ENCODE measurements around the gene SPIC. TPM values are rescaled to one million over a fixed set of nuclear protein-coding genes. Genes with fewer than 3 reads are reported as not detected.
A peak's percentile ranks its signal among the peaks of the same experiment; 100 is the strongest.

The SPIC gene
- total RNA-seq, 6 donors from 2014 or later = 0.20 TPM; not detected in 5

GRCh38 chr12:101501410-101501995 is 26.4 kb downstream of the SPIC start:
- TF ChIP-seq, protein P1, sequence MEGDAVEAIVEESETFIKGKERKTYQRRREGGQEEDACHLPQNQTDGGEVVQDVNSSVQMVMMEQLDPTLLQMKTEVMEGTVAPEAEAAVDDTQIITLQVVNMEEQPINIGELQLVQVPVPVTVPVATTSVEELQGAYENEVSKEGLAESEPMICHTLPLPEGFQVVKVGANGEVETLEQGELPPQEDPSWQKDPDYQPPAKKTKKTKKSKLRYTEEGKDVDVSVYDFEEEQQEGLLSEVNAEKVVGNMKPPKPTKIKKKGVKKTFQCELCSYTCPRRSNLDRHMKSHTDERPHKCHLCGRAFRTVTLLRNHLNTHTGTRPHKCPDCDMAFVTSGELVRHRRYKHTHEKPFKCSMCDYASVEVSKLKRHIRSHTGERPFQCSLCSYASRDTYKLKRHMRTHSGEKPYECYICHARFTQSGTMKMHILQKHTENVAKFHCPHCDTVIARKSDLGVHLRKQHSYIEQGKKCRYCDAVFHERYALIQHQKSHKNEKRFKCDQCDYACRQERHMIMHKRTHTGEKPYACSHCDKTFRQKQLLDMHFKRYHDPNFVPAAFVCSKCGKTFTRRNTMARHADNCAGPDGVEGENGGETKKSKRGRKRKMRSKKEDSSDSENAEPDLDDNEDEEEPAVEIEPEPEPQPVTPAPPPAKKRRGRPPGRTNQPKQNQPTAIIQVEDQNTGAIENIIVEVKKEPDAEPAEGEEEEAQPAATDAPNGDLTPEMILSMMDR (IDR thresholded peaks at IDR 0.05) = no peak
- TF ChIP-seq EP300 (IDR thresholded peaks at IDR 0.05) = no peak
- TF ChIP-seq POLR2AphosphoS5 (IDR thresholded peaks at IDR 0.05) = no peak
- TF ChIP-seq POLR2A (IDR thresholded peaks at IDR 0.05) = no peak
- no peaks in the 10 kb centered on the region for H3K36me3 ChIP-seq
- peak overlapping the region in 1 of 4 donors; percentile 78 for H3K27ac ChIP-seq
- H3K27me3 ChIP-seq = no peaks in the 10 kb centered on the region
- H3K4me3 ChIP-seq = no peak overlapping the region
- ATAC-seq (ENCODE audit: low FRiP score in 2 of 2) (no peak), DNase-seq (no peak)
- peaks cover 6 to 15% (median 10%) of the 10 kb centered on the region in 4 donors for H3K4me1 ChIP-seq
- WGBS, 2 donors = 39 to 43% methylated on average over 4 of the region's 4 CpGs
- no peaks in the 10 kb centered on the region for H3K9me3 ChIP-seq

GRCh38 chr12:101521136-101521535 is 46.0 kb downstream of the SPIC start:
- H3K27me3 ChIP-seq = no peaks in the 10 kb centered on the region
- H3K27ac ChIP-seq = no peak overlapping the region
- ATAC-seq (ENCODE audit: low FRiP score in 2 of 2) = no peak
- no peaks in the 10 kb centered on the region for H3K36me3 ChIP-seq
- no peak for TF ChIP-seq EP300 (IDR thresholded peaks at IDR 0.05)
- no peak for TF ChIP-seq POLR2AphosphoS5 (IDR thresholded peaks at IDR 0.05)
- TF ChIP-seq, protein P1 (IDR thresholded peaks at IDR 0.05) = no peak
- TF ChIP-seq POLR2A (IDR thresholded peaks at IDR 0.05) = no peak
- no peak overlapping the region for H3K4me3 ChIP-seq
- no peak for DNase-seq
- no peaks in the 10 kb centered on the region for H3K9me3 ChIP-seq
- 33 to 50% methylated on average over 1 of the region's 1 CpG for WGBS, 2 donors
- H3K4me1 ChIP-seq = no peaks in the 10 kb centered on the region

GRCh38 chr12:101527682-101528081 is 52.5 kb downstream of the SPIC start:
- H3K36me3 ChIP-seq = no peaks in the 10 kb centered on the region
- H3K27me3 ChIP-seq = no peaks in the 10 kb centered on the region
- TF ChIP-seq POLR2AphosphoS5 (IDR thresholded peaks at IDR 0.05) (no peak), POLR2A (IDR thresholded peaks at IDR 0.05) (no peak), EP300 (IDR thresholded peaks at IDR 0.05) (no peak)
- TF ChIP-seq, protein P1 (IDR thresholded peaks at IDR 0.05) = no peak
- 85 to 87% methylated on average over 10 of the region's 10 CpGs for WGBS, 2 donors
- H3K9me3 ChIP-seq = no peaks in the 10 kb centered on the region
- H3K4me3 ChIP-seq = no peak overlapping the region
- DNase-seq (no peak), ATAC-seq (ENCODE audit: low FRiP score in 2 of 2) (no peak)
- H3K4me1 ChIP-seq = no peaks in the 10 kb centered on the region
- H3K27ac ChIP-seq = no peak overlapping the region

DNA sequence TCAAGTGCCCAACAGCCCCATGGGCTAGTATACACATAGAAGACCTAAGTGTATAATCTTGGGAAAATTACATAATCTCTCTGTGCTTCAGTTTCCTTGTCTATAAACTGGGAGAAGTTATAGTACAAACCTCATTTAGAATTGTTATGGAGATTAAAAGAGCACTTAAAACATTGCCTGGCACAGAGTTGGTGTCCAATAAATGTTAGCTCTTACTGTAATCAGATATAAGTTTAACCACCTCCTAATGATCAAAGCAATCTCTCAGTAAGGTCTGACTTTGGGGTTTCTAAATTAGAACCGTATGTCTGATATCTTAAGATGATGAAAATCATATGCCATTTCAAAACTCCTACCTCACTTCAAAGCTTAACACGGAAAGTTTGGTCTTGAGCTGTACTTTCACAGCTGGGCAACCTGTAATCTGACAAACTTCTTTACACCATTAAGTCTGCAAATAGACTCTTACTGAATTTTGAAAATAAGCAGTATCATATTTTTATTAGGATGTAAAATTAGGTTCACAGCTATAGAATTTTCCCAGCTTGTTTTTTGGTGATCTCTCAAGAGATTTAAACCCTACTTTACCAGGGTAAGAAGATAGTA is 61.0 kb downstream of the SPIC start:
- WGBS, 2 donors = 35 to 50% methylated on average over 2 of the region's 2 CpGs
- H3K27me3 ChIP-seq = no peaks in the 10 kb centered on the region
- DNase-seq (no peak), ATAC-seq (ENCODE audit: low FRiP score in 2 of 2) (no peak)
- H3K4me3 ChIP-seq = no peak overlapping the region
- no peaks in the 10 kb centered on the region for H3K4me1 ChIP-seq
- H3K36me3 ChIP-seq = no peaks in the 10 kb centered on the region
- TF ChIP-seq POLR2A (IDR thresholded peaks at IDR 0.05) (no peak), EP300 (IDR thresholded peaks at IDR 0.05) (no peak), POLR2AphosphoS5 (IDR thresholded peaks at IDR 0.05) (no peak)
- TF ChIP-seq, protein P1 (IDR thresholded peaks at IDR 0.05) = no peak
- no peaks in the 10 kb centered on the region for H3K9me3 ChIP-seq
- H3K27ac ChIP-seq = no peak overlapping the region

Small RNAs within 50 kb of the gene (small RNA-seq; reads per million reads assigned to genes)
- 0 reads per million in 4 donors for gene RF00019
- 0 reads per million in 4 donors for gene RNA5SP367
- 0 to 0.46 (median 0.29) reads per million in 4 donors for gene RNU5E-5P

Other genes starting within 250 kb of the SPIC start
- gene UTP20, start 195.2 kb upstream of the SPIC start, total RNA-seq = 10 to 100 TPM in 4 of 6 donors, 1 to 10 TPM in 2; 7.1 to 17.0 (median 11.4) TPM
- 10 to 100 TPM; 13.6 to 84.1 (median 61.2) TPM for gene ARL1, start 67.6 kb upstream of the SPIC start, total RNA-seq
- gene MYBPC1, start 119.6 kb downstream of the SPIC start, total RNA-seq = 1 to 10 TPM in 1 of 6 donors, not detected in 5; 6.3 TPM
- gene CHPT1, start 222.3 kb downstream of the SPIC start, total RNA-seq = 100 to 1,000 TPM in 4 of 6 donors, 10 to 100 TPM in 2; 52.5 to 262 (median 113) TPM